ENCODE data around the gene CCDC40. TPM values are rescaled to one million over a fixed set of nuclear protein-coding genes. Genes with fewer than 3 reads are reported as not detected.

Gene CCDC40
- polyA plus RNA-seq, 4 donors: 6.8 to 18.0 (median 14.3) TPM

GRCh38 chr17:80110927-80111701, 74.7 kb downstream of the CCDC40 start:
- no peak for DNase-seq (ENCODE audit: low read depth in 4 of 4, low spot score in 3 of 4)

- DNase-seq (ENCODE audit: low read depth in 4 of 4, low spot score in 3 of 4): no peak
These were observed 75.4 kb downstream of the CCDC40 start for GRCh38 chr17:80111702-80112470.

GRCh38 chr17:80112471-80113032, 76.1 kb downstream of the CCDC40 start:
- no peak for DNase-seq (ENCODE audit: low read depth in 4 of 4, low spot score in 3 of 4)

GRCh38 chr17:80113033-80113484, 76.6 kb downstream of the CCDC40 start:
- DNase-seq (ENCODE audit: low read depth in 4 of 4, low spot score in 3 of 4): no peak

GRCh38 chr17:80114758-80115157, 78.3 kb downstream of the CCDC40 start:
- no peak for DNase-seq (ENCODE audit: low read depth in 4 of 4, low spot score in 3 of 4)

- no peak for DNase-seq (ENCODE audit: low read depth in 4 of 4, low spot score in 3 of 4)
These were observed 78.7 kb downstream of the CCDC40 start for GRCh38 chr17:80115159-80115558.

- no peak for DNase-seq (ENCODE audit: low read depth in 4 of 4, low spot score in 3 of 4)
These were observed 80.0 kb downstream of the CCDC40 start for GRCh38 chr17:80116276-80116920.

GRCh38 chr17:80116921-80117380, 80.5 kb downstream of the CCDC40 start:
- no peak for DNase-seq (ENCODE audit: low read depth in 4 of 4, low spot score in 3 of 4)

- DNase-seq (ENCODE audit: low read depth in 4 of 4, low spot score in 3 of 4): no peak
These were observed 81.3 kb downstream of the CCDC40 start for GRCh38 chr17:80117491-80118401.

GRCh38 chr17:80118601-80119270, 82.3 kb downstream of the CCDC40 start:
- no peak for DNase-seq (ENCODE audit: low read depth in 4 of 4, low spot score in 3 of 4)

GRCh38 chr17:80119271-80119791, 82.9 kb downstream of the CCDC40 start:
- DNase-seq (ENCODE audit: low read depth in 4 of 4, low spot score in 3 of 4): no peak

- DNase-seq (ENCODE audit: low read depth in 4 of 4, low spot score in 3 of 4): no peak
These were observed 83.4 kb downstream of the CCDC40 start for GRCh38 chr17:80119839-80120238.

GRCh38 chr17:80122026-80122575, 85.7 kb downstream of the CCDC40 start:
- no peak for DNase-seq (ENCODE audit: low read depth in 4 of 4, low spot score in 3 of 4)

- no peak for DNase-seq (ENCODE audit: low read depth in 4 of 4, low spot score in 3 of 4)
These were observed 86.6 kb downstream of the CCDC40 start for GRCh38 chr17:80122926-80123505.

- DNase-seq (ENCODE audit: low read depth in 4 of 4, low spot score in 3 of 4): no peak
These were observed 87.3 kb downstream of the CCDC40 start for GRCh38 chr17:80123791-80124190.

- no peak for DNase-seq (ENCODE audit: low read depth in 4 of 4, low spot score in 3 of 4)
These were observed 88.0 kb downstream of the CCDC40 start for GRCh38 chr17:80124351-80124981.

- DNase-seq (ENCODE audit: low read depth in 4 of 4, low spot score in 3 of 4): no peak
These were observed 89.4 kb downstream of the CCDC40 start for GRCh38 chr17:80125656-80126448.

Measured in left renal pelvis (tissue), 4 donors.